ENCODE data around the gene COL4A3. TPM values are rescaled to one million over a fixed set of nuclear protein-coding genes. Genes with fewer than 3 reads are reported as not detected.
"Not testable (repeated sequence)": the region's sequence is repeated elsewhere in the genome, so short reads cannot be mapped to it uniquely, and the experiment has no call there.

Gene COL4A3
- total RNA-seq, 3 donors from 2014 or later, result 0.16 to 0.36 (median 0.32) TPM

DNA sequence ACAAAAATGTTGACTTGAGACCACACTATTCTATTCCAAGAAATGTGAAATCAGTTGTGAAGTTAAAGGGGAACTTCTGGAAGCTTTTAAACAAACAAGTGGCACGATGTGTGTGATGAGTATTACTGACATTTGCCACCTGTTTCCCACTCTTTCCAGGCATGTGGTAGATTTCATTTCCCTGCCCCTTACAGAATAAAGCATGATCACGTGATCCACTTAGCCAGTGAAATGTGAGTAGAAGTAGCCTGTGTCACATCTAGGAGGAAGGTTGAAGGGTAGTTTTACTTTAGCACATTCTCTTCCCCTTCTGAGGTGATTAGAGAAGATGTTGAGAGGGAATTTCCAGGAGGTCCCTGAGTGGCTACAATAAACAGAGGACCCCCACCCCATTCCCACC lies 4.3 kb upstream of the COL4A3 start:
- ATAC-seq, result no peak
- H3K36me3 ChIP-seq (ENCODE audit: low read depth), result no peaks in the 10 kb centered on the region
- TF ChIP-seq CTCF (IDR thresholded peaks at IDR 0.05), result no peak

DNA sequence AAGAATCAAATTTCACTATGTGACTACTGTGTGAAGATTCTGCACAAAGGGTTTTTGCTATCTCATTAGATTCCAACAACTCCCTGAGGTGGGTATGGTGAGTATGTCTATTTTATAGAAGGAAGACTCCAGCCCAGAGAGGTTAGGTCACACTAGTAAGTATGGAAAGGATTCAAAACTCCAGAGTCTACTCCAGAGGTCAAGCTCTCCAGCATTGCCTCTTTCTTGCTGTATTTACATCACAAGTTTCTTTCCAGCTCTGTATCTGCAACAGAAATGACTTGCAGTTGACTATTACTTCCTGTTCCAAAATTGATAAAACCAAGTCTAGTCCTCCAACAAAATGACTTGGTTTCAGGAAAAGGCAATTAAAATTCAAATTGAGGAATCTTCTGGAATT lies 2.5 kb upstream of the COL4A3 start:
- intact Hi-C loops (cut with DNase I, micrococcal nuclease), result no loop called here
- H3K9me3 ChIP-seq, result no peaks in the 10 kb centered on the region
- no peak for ATAC-seq
- TF ChIP-seq CTCF (IDR thresholded peaks at IDR 0.05), result no peak
- no peak overlapping the region for H3K4me3 ChIP-seq
- H3K4me1 ChIP-seq (ENCODE audit: low read depth), result peaks cover 15% of the 10 kb centered on the region
- DNase-seq, result no peak
- H3K36me3 ChIP-seq (ENCODE audit: low read depth), result no peaks in the 10 kb centered on the region

More for the DNA sequence above, 4.3 kb upstream of the COL4A3 start:
- Histone ChIP-seq H3K4me1 (ENCODE audit: low read depth) (peaks cover 15% of the 10 kb centered on the region), H3K9me3 (no peaks in the 10 kb centered on the region), H3K4me3 (no peak overlapping the region)
- intact Hi-C loops (cut with DNase I, micrococcal nuclease), result no loop called here
- no peak for DNase-seq

DNA sequence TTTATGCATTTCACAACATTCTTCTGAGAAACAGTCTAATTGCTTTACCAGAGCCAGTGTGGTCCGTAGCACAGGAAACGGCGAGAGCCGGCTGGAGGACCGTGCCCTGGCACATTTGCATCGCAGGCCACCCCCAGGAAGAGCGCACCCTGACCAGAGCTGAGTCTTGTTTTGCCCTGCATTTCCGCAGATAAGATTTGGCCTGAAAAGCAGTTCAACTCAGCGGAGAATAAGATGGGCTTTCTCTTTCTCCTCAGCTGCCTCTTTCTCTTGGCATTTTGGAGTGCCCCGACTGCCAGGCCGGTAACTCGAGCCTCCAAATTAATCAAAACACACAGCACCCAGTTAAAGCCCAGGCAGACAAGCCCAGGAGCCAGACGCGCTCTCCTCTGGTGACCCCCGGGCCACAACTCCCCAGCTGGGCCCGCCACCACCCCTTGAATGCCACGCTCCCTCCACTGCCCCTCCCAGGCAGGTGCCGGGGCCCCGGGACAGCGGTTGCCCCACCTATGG lies 883 bp upstream of the COL4A3 start:
- DNase-seq, result peak; percentile 25 to 56 (median 37)
- Histone ChIP-seq H3K4me3 (no peak overlapping the region), H3K4me1 (ENCODE audit: low read depth) (peaks cover 15% of the 10 kb centered on the region), H3K9me3 (no peaks in the 10 kb centered on the region), H3K36me3 (ENCODE audit: low read depth) (no peaks in the 10 kb centered on the region)
- intact Hi-C loops (cut with DNase I, micrococcal nuclease), result no loop called here
- ATAC-seq, result peak; percentile 70
- TF ChIP-seq CTCF (IDR thresholded peaks at IDR 0.05), result no peak

DNA sequence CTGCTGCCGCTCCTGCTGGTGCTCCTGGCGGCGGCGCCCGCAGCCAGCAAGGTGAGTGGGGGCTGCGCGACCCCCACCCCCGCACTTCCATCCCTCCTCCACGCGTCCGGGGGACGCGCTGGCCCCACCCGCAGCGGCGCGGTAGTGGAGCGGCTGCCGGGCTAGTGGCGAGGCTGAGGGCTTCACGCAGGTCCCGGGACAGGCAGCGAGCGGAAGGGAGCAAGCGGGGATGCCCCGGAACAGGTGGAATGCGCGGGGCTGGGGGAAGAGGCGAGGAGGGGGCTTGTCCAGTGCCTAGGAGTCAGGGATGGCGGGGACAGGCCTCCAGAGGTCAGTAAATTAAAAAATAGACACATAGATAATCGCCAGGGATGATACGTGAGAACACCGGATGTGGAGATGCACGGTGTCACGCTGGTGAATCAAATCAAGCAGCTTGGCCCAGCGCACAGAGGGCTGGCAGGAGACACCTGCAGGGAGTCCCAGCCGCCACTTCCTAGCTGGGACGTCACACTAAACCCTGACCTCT lies 403 bp downstream of the COL4A3 start:
- peak; percentile 64 for ATAC-seq
- Histone ChIP-seq H3K36me3 (ENCODE audit: low read depth) (no peaks in the 10 kb centered on the region), H3K9me3 (no peaks in the 10 kb centered on the region), H3K4me1 (ENCODE audit: low read depth) (peaks cover 15% of the 10 kb centered on the region), H3K4me3 (no peak overlapping the region)
- intact Hi-C loops (cut with DNase I, micrococcal nuclease), result no loop called here
- no peak for TF ChIP-seq CTCF (IDR thresholded peaks at IDR 0.05)
- DNase-seq, result peak; percentile 27 to 65 (median 42)

- not testable (repeated sequence) for ATAC-seq, H3K4me3 ChIP-seq
These were observed 7.4 kb downstream of the COL4A3 start for GRCh38 chr2:227171779-227172178.

DNA sequence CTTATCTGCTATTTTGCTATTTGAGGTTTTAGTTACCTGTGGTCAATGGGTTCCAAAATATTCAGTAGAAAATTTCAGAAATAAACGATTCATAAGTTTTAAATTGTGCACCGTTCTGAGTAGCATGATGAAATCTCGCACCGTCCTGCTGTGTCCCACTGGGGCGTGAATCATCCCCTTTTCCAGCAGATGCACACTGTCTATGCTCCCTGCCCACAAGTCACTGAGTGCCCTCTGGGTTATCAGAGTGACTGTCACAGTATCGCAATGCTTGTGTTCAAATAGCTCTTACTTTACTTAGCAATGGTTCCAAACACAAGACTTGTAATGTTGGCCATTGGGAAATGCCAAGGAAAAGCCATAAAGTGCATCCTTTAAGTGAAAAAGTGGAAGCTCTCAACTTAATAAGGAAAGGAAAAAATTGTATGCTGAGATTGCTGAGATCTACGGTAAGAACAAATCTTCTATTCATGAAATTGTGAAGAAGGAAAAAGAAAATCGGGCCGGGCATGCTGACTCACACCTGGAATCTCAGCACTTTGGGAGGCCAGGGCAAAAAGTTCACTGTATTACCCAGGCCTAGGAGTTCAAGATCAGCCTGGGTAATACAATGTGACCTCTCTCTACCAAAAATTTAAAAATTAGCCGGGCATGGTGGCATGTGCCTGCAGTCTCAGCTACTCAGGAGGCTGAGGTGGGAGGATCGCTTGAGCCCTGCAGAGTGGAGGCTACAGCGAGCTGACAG lies 13.3 kb downstream of the COL4A3 start:
- no peak for DNase-seq
- Histone ChIP-seq H3K9me3 (no peaks in the 10 kb centered on the region), H3K36me3 (ENCODE audit: low read depth) (no peaks in the 10 kb centered on the region), H3K4me1 (ENCODE audit: low read depth) (no peaks in the 10 kb centered on the region), H3K4me3 (no peak overlapping the region)
- intact Hi-C loops (cut with DNase I, micrococcal nuclease), result no loop called here
- ATAC-seq, result no peak
- TF ChIP-seq CTCF (IDR thresholded peaks at IDR 0.05), result no peak

More at GRCh38 chr2:227171779-227172178, 7.4 kb downstream of the COL4A3 start:
- DNase-seq; H3K4me1 ChIP-seq (ENCODE audit: low read depth); H3K36me3 ChIP-seq (ENCODE audit: low read depth); H3K9me3 ChIP-seq; intact Hi-C loops (cut with DNase I, micrococcal nuclease): not testable (repeated sequence)

All from mucosa of descending colon (tissue), 3 donors.